ENCODE results near the gene FBN2.

The FBN2 gene

GRCh38 chr5:128546658-128547281, 8.7 kb upstream of the FBN2 start:
- DNase-seq (ENCODE audit: low spot score) (no peak), ATAC-seq (ENCODE audit: low read depth) (no peak; the same call in 2 of the 3 replicates)
- Histone ChIP-seq H3K4me1 (ENCODE audit: insufficient read depth, poor library complexity, severe bottlenecking) (no peaks in the 10 kb centered on the region), H3K36me3 (ENCODE audit: low read depth) (no peaks in the 10 kb centered on the region), H3K27ac (ENCODE audit: poor library complexity, severe bottlenecking) (no peak overlapping the region), H3K9me3 (ENCODE audit: severe bottlenecking) (peaks cover 9% of the 10 kb centered on the region), H3K4me3 (ENCODE audit: severe bottlenecking) (no peak overlapping the region), H3K27me3 (ENCODE audit: insufficient read depth, poor library complexity, severe bottlenecking) (no peaks in the 10 kb centered on the region)
- TF ChIP-seq, protein P1, sequence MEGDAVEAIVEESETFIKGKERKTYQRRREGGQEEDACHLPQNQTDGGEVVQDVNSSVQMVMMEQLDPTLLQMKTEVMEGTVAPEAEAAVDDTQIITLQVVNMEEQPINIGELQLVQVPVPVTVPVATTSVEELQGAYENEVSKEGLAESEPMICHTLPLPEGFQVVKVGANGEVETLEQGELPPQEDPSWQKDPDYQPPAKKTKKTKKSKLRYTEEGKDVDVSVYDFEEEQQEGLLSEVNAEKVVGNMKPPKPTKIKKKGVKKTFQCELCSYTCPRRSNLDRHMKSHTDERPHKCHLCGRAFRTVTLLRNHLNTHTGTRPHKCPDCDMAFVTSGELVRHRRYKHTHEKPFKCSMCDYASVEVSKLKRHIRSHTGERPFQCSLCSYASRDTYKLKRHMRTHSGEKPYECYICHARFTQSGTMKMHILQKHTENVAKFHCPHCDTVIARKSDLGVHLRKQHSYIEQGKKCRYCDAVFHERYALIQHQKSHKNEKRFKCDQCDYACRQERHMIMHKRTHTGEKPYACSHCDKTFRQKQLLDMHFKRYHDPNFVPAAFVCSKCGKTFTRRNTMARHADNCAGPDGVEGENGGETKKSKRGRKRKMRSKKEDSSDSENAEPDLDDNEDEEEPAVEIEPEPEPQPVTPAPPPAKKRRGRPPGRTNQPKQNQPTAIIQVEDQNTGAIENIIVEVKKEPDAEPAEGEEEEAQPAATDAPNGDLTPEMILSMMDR (IDR thresholded peaks at IDR 0.05; ENCODE audit: poor library complexity, severe bottlenecking): no peak

- TF ChIP-seq, protein P1 (IDR thresholded peaks at IDR 0.05; ENCODE audit: poor library complexity, severe bottlenecking): no peak
- no peaks in the 10 kb centered on the region for H3K4me1 ChIP-seq (ENCODE audit: insufficient read depth, poor library complexity, severe bottlenecking)
- peaks cover 3% of the 10 kb centered on the region for H3K36me3 ChIP-seq (ENCODE audit: low read depth)
- ATAC-seq (ENCODE audit: low read depth) (no peak), DNase-seq (ENCODE audit: low spot score) (no peak)
- no peak overlapping the region for H3K27ac ChIP-seq (ENCODE audit: poor library complexity, severe bottlenecking)
- peaks cover 9% of the 10 kb centered on the region for H3K9me3 ChIP-seq (ENCODE audit: severe bottlenecking)
- no peaks in the 10 kb centered on the region for H3K27me3 ChIP-seq (ENCODE audit: insufficient read depth, poor library complexity, severe bottlenecking)
- no peak overlapping the region for H3K4me3 ChIP-seq (ENCODE audit: severe bottlenecking)
Measured at GRCh38 chr5:128541385-128541784, 3.3 kb upstream of the FBN2 start.

DNA sequence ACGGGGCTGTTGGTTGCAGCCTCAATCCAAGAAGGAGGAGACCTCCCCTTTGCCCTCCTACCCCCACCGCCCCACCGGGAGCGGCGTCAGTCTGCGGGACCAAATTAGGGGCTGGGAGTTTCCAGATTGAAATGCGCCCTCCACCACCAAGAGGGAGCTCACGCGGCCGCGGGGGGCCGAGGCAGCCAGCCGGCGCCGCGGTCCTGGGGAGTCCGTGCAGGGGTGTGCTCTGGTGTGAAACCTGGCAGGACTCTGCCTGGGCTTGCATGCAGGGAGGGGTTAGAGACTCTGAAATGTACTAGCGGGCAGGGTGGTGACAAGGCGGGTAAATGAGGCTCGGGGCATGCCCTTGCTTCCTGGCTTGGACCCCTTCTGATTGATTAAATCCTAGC, 989 bp upstream of the FBN2 start:
- peaks cover 20% of the 10 kb centered on the region for H3K4me1 ChIP-seq (ENCODE audit: insufficient read depth, poor library complexity, severe bottlenecking)
- peak overlapping the region; percentile 83 for H3K4me3 ChIP-seq (ENCODE audit: severe bottlenecking)
- H3K27ac ChIP-seq (ENCODE audit: poor library complexity, severe bottlenecking): peak overlapping the region; percentile 82
- no peaks in the 10 kb centered on the region for H3K27me3 ChIP-seq (ENCODE audit: insufficient read depth, poor library complexity, severe bottlenecking)
- TF ChIP-seq, protein P1 (IDR thresholded peaks at IDR 0.05; ENCODE audit: poor library complexity, severe bottlenecking): peak; percentile 22
- ATAC-seq (ENCODE audit: low read depth) (peak; percentile 33), DNase-seq (ENCODE audit: low spot score) (peak; percentile 80)
- peaks cover 26% of the 10 kb centered on the region for H3K36me3 ChIP-seq (ENCODE audit: low read depth)
- H3K9me3 ChIP-seq (ENCODE audit: severe bottlenecking): peaks cover 1% of the 10 kb centered on the region

GRCh38 chr5:128538250-128539037, 399 bp upstream of the FBN2 start:
- Histone ChIP-seq H3K4me1 (ENCODE audit: insufficient read depth, poor library complexity, severe bottlenecking) (peaks cover 21% of the 10 kb centered on the region), H3K9me3 (ENCODE audit: severe bottlenecking) (no peaks in the 10 kb centered on the region), H3K36me3 (ENCODE audit: low read depth) (peaks cover 32% of the 10 kb centered on the region), H3K4me3 (ENCODE audit: severe bottlenecking) (peak overlapping the region; percentile 83), H3K27me3 (ENCODE audit: insufficient read depth, poor library complexity, severe bottlenecking) (no peaks in the 10 kb centered on the region), H3K27ac (ENCODE audit: poor library complexity, severe bottlenecking) (peak overlapping the region; percentile 82)
- TF ChIP-seq, protein P1 (IDR thresholded peaks at IDR 0.05; ENCODE audit: poor library complexity, severe bottlenecking): no peak
- ATAC-seq (ENCODE audit: low read depth): peak; percentile 85
- DNase-seq (ENCODE audit: low spot score): peak; percentile 99
